Activated CD4-positive, alpha-beta T cell treated with anti-CD3 and anti-CD28 coated beads, Interleukin-2, amount 10 ng/mL, durations not matched to agents 24 days and 14 days (primary cell): Measurements from ENCODE around the gene TMCO1. TPM values are rescaled to one million over a fixed set of nuclear protein-coding genes. Genes with fewer than 3 reads are reported as not detected.
"Not testable (repeated sequence)": the region's sequence is repeated elsewhere in the genome, so short reads cannot be mapped to it uniquely, and the experiment has no call there.

Experiments
- DNase-seq: peaks from one replicate; pipeline ENCODE4 v3.0.0; 2022
- H3K27ac Mint-ChIP-seq: one replicate; pipeline ENCODE4 v1.8.0; 2022; ENCODE audit warnings: mild to moderate bottlenecking, mixed read lengths
- H3K27me3 Mint-ChIP-seq: one replicate; pipeline ENCODE4 v1.8.0; 2022; ENCODE audit warnings: mixed read lengths
- H3K36me3 Mint-ChIP-seq: one replicate; pipeline ENCODE4 v1.8.0; 2022; ENCODE audit warnings: low read depth, mild to moderate bottlenecking, mixed read lengths
- H3K4me1 Mint-ChIP-seq: one replicate; pipeline ENCODE4 v1.8.0; 2021; ENCODE audit warnings: mixed read lengths
- H3K4me3 Mint-ChIP-seq: one replicate; pipeline ENCODE4 v1.8.0; 2022; ENCODE audit warnings: mild to moderate bottlenecking, moderate library complexity, mixed read lengths
- H3K9me3 Mint-ChIP-seq: one replicate; pipeline ENCODE4 v1.8.0; 2021; ENCODE audit warnings: mixed read lengths
- intact Hi-C: fragments of 100-400 bp; cut with micrococcal nuclease; formaldehyde crosslinking; loops from one replicate; pipeline ENCODE4 v1.15.1; 2023
- total RNA-seq: library from RNA; stranded (reverse); gene quantifications from 2 replicates; pipeline ENCODE4 v1.2.3, GENCODE V29; 2022

The TMCO1 gene
- total RNA-seq, 1 donor from 2014 or later: 91.8 TPM

DNA sequence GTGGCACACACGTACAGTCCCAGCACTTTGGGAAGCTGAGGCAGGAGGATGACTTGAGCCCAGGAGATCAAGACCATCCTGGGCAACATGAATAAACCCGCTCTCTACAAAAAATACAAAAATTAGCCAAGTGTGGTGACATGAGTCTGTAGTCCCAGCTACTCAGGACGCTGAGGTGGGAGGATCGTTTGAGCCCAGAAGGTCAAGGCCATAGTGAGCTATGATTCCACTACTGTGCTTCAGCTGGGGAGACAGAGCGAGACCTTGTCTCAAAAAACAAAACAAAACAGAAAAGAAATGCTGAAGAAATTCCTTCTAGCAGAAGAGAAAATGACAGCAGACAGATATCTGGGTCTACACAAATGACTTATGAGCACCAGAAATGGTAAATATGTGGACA, 80.6 kb downstream of the TMCO1 start:
- Mint-ChIP-seq H3K4me1 (peaks cover 44% of the 10 kb centered on the region), H3K36me3 (peaks cover 59% of the 10 kb centered on the region), H3K27me3 (no peaks in the 10 kb centered on the region), H3K4me3 (no peak overlapping the region), H3K27ac (no peak overlapping the region), H3K9me3 (peaks cover 9% of the 10 kb centered on the region)
- intact Hi-C loops: no loop called here
- DNase-seq: no peak

DNA sequence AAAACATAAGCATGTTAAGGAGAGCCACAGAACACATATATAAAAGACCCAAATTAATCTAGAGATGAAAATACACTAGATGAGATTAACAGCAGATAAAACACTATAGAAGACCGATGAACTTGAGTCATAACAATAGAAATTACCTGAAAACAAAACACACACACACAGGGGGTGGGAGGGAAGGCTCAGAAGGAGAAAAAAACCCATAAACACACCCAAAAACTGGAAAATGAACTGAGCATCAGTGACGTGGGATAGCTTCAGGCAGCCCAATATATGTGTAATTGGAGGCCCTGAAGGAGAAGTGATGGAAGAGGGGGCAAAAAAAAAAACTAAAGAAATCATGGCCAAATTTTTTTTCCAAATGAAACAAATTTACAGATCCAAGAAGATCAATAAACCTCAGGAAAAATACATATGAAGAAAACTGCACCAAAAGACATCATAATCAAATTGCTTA, 81.7 kb downstream of the TMCO1 start:
- Mint-ChIP-seq H3K36me3 (peaks cover 64% of the 10 kb centered on the region), H3K4me1 (peaks cover 43% of the 10 kb centered on the region), H3K9me3 (peaks cover 9% of the 10 kb centered on the region), H3K27me3 (no peaks in the 10 kb centered on the region), H3K27ac (peak overlapping the region; percentile 58), H3K4me3 (no peak overlapping the region)
- intact Hi-C loops: no loop called here
- no peak for DNase-seq

DNA sequence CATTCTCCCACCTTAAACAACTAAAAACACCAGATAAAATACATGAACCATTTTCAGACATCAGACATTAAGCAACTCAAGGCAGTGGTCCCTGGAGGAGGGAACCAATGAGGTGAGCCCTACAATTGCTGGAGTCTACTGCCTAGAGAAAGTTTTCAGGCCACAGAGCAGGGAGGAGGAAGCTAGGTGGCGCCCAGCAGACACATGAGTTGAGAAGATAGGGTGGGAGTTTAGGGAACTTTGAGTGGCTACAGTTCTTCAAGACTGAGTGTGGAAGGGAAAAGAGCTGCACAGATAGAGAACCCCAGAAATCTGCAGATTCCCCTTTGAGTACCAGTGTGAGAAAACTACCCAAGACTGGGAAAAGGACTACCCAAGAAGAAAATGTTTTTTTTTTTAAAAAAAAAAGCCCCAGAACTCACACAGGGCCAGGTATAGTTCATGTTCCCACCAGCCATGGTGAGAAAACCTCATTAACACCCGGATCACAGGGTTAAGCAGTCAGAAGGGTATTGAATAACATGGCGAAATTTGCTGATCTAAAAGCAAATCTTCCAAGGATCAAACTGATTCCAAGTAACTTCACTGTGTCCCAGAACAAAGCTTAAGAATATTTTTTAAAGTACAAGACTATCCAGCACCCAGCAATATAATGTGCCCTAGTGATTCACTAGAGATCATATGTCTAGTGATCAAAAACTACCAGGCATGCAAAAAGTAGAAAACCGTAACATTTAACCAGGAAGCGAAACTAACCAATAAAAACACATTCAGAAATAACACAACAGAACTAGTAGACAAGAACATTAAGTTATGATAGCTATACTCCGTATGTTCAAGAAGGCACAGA, 82.3 kb downstream of the TMCO1 start:
- no peaks in the 10 kb centered on the region for H3K27me3 Mint-ChIP-seq
- H3K4me3 Mint-ChIP-seq: no peak overlapping the region
- no peak for DNase-seq
- peaks cover 9% of the 10 kb centered on the region for H3K9me3 Mint-ChIP-seq
- peaks cover 63% of the 10 kb centered on the region for H3K36me3 Mint-ChIP-seq
- peak overlapping the region; percentile 58 for H3K27ac Mint-ChIP-seq
- intact Hi-C loops: no loop called here
- peaks cover 36% of the 10 kb centered on the region for H3K4me1 Mint-ChIP-seq

DNA sequence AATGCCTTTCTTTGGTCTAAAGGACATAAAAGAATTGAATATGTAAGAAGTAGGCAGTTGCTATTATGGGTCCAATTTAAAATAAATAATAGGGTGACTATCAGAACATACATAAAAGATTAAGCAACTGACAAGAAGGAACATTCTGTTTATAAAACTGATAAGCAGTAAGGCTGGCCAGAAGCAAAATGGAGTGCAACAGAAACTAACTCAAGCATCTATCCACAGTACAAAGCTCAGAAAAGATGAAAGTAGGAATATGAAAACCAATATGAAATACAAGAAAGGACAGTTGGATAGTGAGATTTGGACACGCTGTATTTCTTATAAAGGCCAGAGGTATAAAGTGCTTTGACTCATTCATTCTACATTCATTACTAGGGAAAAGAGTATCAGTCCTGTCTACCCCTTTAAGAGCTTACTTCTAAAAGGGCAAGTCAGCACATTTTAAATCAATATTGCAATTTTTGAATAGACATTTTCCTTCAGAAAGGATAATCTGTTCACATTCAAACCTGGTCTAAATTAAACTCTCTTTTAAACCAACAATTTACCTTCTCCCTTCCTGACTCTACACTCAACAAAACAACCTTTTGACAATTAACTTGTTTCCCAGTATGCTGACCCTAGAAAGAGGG, 84.7 kb downstream of the TMCO1 start:
- DNase-seq: no peak
- intact Hi-C loops: no loop called here
- H3K27me3 Mint-ChIP-seq: no peaks in the 10 kb centered on the region
- no peak overlapping the region for H3K27ac Mint-ChIP-seq
- H3K36me3 Mint-ChIP-seq: peaks cover 71% of the 10 kb centered on the region
- no peak overlapping the region for H3K4me3 Mint-ChIP-seq
- H3K9me3 Mint-ChIP-seq: peaks cover 9% of the 10 kb centered on the region
- peaks cover 36% of the 10 kb centered on the region for H3K4me1 Mint-ChIP-seq

DNA sequence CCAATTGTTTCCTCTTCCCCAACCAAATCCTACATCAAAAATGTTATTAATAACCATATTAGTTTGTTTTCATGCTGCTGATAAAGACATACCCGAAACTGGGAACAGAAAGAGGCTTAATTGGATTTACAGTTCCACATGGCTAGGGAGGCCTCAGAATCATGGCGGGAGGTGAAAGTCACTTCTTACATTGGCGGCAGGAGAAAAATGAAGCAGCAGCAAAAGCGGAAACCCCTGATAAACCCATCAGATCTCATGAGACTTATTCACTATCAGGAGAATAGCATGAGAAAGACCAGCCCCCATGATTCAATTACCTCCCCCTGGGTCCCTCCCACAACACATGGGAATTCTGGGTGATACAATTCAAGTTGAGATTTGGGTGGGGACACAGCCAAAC, 87.9 kb downstream of the TMCO1 start:
- intact Hi-C loops: not testable (repeated sequence)
- H3K36me3 Mint-ChIP-seq: peaks cover 70% of the 10 kb centered on the region

DNA sequence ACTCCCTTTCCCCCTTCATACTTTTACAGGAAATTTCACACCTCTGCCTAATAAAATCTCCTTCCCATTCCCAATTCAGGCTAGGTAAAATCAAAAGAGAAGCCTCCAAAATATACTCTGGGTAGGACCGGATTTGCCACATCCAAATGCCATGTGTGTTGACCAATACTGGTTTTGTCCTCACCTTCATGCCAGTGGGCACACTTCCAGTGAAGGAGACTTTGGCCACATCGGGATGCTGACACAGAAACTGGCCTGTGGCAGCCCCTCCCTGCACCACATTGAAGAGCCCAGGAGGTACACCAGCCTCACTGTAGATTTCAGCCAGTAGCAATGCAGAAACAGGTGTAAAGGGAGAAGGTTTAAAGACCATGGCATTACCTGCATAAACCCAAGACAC, 88.4 kb downstream of the TMCO1 start:
- DNase-seq: no peak
- Mint-ChIP-seq H3K27ac (no peak overlapping the region), H3K36me3 (peaks cover 71% of the 10 kb centered on the region), H3K9me3 (no peaks in the 10 kb centered on the region), H3K4me3 (no peak overlapping the region), H3K27me3 (no peaks in the 10 kb centered on the region), H3K4me1 (peaks cover 27% of the 10 kb centered on the region)
- intact Hi-C loops: no loop called here

More for the DNA sequence above, 87.9 kb downstream of the TMCO1 start:
- not testable (repeated sequence) for H3K4me3 Mint-ChIP-seq, H3K27ac Mint-ChIP-seq, H3K9me3 Mint-ChIP-seq, H3K27me3 Mint-ChIP-seq, DNase-seq
- H3K4me1 Mint-ChIP-seq: peaks cover 26% of the 10 kb centered on the region

DNA sequence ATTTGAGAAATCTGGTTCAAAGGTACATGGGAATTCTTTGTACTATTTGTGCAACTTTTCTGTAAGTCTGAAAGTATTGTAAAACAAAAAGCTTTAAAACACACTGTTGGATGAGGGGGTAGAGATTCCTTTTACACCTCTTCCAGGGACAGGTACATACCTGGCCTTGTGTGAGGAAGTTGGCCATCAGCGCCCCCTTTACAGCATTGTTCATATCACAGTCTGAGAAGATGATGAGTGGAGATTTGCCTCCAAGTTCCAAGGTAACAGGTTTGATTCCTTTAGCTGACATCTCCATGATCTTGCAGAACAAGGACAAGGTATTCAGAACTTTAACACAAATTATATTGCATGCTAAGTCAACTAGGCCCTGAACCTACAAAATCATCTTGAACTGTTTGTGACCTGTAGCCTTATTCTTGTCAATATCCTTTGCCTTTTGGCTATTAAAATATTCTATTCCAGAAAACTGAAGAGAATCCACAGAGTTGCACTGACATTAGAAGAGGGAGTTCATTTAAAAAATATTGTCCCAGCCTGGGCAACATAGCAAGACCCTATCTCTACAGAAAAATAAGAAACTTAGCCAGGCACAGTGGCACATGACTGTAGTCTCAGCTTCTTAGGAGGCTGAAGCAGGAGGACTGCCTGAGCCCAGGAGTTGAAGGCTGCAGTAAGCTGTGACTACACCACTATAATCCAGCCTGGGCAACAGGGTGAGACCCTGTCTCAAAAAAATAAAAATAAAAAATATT, 89.2 kb downstream of the TMCO1 start:
- Mint-ChIP-seq H3K27ac (no peak overlapping the region), H3K9me3 (no peaks in the 10 kb centered on the region), H3K36me3 (peaks cover 70% of the 10 kb centered on the region), H3K27me3 (no peaks in the 10 kb centered on the region), H3K4me3 (no peak overlapping the region), H3K4me1 (peaks cover 25% of the 10 kb centered on the region)
- intact Hi-C loops: loop anchor here (5.0 kb wide), 1 partner anchor 37 kb away; no protein-coding TSS in a partner anchor
- no peak for DNase-seq

DNA sequence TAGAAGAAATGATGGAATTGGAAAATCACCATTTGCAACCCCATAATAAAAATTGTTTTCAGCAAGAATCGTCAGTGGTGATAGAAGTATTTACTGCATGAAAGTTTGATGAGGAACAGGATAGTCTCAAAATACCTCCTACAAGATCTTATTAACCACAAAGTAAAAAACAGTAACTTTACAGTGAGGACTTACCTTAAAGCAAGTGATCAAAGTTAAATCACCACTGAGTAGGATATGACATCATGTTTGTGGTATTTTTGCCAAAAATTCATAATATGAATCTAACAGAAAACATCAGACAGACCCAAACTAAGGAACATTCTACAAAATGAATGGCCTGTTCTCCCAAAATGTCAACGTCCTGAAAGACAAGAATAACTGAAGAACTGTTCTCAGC, 90.2 kb downstream of the TMCO1 start:
- peak overlapping the region; percentile 21 for H3K4me3 Mint-ChIP-seq
- H3K27ac Mint-ChIP-seq: peak overlapping the region; percentile 56
- DNase-seq: no peak
- peaks cover 69% of the 10 kb centered on the region for H3K36me3 Mint-ChIP-seq
- no peaks in the 10 kb centered on the region for H3K9me3 Mint-ChIP-seq
- H3K27me3 Mint-ChIP-seq: no peaks in the 10 kb centered on the region
- intact Hi-C loops: loop anchor here (5.0 kb wide), 1 partner anchor 36 kb away; no protein-coding TSS in a partner anchor
- peaks cover 21% of the 10 kb centered on the region for H3K4me1 Mint-ChIP-seq

Other genes starting within 250 kb of the TMCO1 start
- gene LRRC52, start 224.9 kb downstream of the TMCO1 start, total RNA-seq: not detected in 2 replicates
- gene MGST3, start 137.6 kb downstream of the TMCO1 start, total RNA-seq: 25.7 and 28.1 TPM in 2 replicates
- gene ALDH9A1, start 70.3 kb downstream of the TMCO1 start, total RNA-seq: 41.8 and 43.8 TPM in 2 replicates
- gene UCK2, start 58.7 kb upstream of the TMCO1 start, total RNA-seq: 108 and 110 TPM in 2 replicates